Right lobe of liver (tissue), 6 donors: ENCODE data around the gene NDUFS6. TPM values are rescaled to one million over a fixed set of nuclear protein-coding genes. Genes with fewer than 3 reads are reported as not detected.

Experiments used
- ATAC-seq, 4 donors: fragments of 200-7000 bp; cut with Tn5 transposase; one replicate each; pipeline ENCODE4 v1.9.1; 2020; ENCODE audit warnings: mild to moderate bottlenecking in 4 of 4, moderate library complexity in 4 of 4
- DNase-seq, 3 donors: peaks; one replicate each; pipeline ENCODE4 v3.0.0-alpha.2; 2020
- H3K27ac ChIP-seq, 3 donors: fragments of 200-600 bp; one replicate each; pipeline ENCODE4 v1.8.0; 2022
- H3K27me3 ChIP-seq, 2 donors: fragments of 200-600 bp; one replicate each; pipeline ENCODE4 v1.8.0; 2022
- H3K36me3 ChIP-seq, 4 donors: fragments of 200-600 bp; sonication (generic) in 1 of 4; one replicate each; pipeline versions ENCODE4 v1.5.1 to v1.8.0; 2017 to 2022; ENCODE audit warnings: control low read depth in 1 of 4
- H3K4me1 ChIP-seq, 4 donors: fragments of 200-600 bp; sonication (generic) in 1 of 4; one replicate each; pipeline versions ENCODE4 v1.5.1 to v1.8.0; 2017 to 2022; ENCODE audit warnings: control low read depth in 1 of 4
- H3K4me3 ChIP-seq, 3 donors: fragments of 200-600 bp; one replicate each; pipeline ENCODE4 v1.8.0; 2022
- H3K9me3 ChIP-seq, 4 donors: fragments of 200-600 bp; sonication (generic) in 1 of 4; one replicate each; pipeline versions ENCODE4 v1.5.1 to v1.8.0; 2017 to 2022; ENCODE audit warnings: control low read depth in 1 of 4
- POLR2A ChIP-seq: fragments of 450-650 bp; IDR thresholded peaks from one replicate; pipeline ENCODE4 v1.6.1; 2017; ENCODE audit warnings: antibody characterized with exemption, mild to moderate bottlenecking
- WGBS: methylation state at CpG from one replicate; pipeline ENCODE4 v1.1.6; 2018; ENCODE audit warnings: low coverage, low lambda C conversion rate; ENCODE audit not compliant: insufficient coverage; ENCODE audit errors: missing lambda C conversion rate; 5-methylcytosine and 5-hydroxymethylcytosine counted together
- intact Hi-C, 2 donors: fragments of 100-400 bp; cut with DNase I; formaldehyde crosslinking; loops; one replicate each; pipeline versions ENCODE4 v1.11.2 to v1.14.1; 2022
- total RNA-seq, 6 experiments: library from RNA; depleted of rRNA in 2 of 6; stranded (reverse); fragments of >200 nt in 2 of 6; fragmentation: NEBNext Ultra II Directional in 3 of 6; extraction: Animal tissue kit (Norgen Biotek cat#: 25700) in 3 of 6; gene quantifications; one replicate each; pipeline versions ENCODE4 v1.1.0 to v1.2.4, GENCODE V29; 2016 to 2023
- TF ChIP-seq, protein P1 (sequence below), 4 donors: fragments of 200-600 bp in 3 of 4; fragments of 450-650 bp in 1 of 4; IDR thresholded peaks; one replicate each; pipeline versions ENCODE4 v1.5.1 to v1.8.0; 2016 to 2022; ENCODE audit warnings: antibody characterized with exemption in 4 of 4, mild to moderate bottlenecking in 2 of 4
- donor health status: DM: no; HTN: yes; CAD: no.
- donor health status: DM: no; HTN: no; CAD: no.
- donor health status: DM: no; HTN: no; CAD: no.
- donor health status: DM: no; HTN: yes; CAD: no.
- donor health status: DM: no; HTN: yes; CAD: no.

The NDUFS6 gene
- total RNA-seq, 6 experiments from 2014 or later: 16.5 to 57.5 (median 23.7) TPM

DNA sequence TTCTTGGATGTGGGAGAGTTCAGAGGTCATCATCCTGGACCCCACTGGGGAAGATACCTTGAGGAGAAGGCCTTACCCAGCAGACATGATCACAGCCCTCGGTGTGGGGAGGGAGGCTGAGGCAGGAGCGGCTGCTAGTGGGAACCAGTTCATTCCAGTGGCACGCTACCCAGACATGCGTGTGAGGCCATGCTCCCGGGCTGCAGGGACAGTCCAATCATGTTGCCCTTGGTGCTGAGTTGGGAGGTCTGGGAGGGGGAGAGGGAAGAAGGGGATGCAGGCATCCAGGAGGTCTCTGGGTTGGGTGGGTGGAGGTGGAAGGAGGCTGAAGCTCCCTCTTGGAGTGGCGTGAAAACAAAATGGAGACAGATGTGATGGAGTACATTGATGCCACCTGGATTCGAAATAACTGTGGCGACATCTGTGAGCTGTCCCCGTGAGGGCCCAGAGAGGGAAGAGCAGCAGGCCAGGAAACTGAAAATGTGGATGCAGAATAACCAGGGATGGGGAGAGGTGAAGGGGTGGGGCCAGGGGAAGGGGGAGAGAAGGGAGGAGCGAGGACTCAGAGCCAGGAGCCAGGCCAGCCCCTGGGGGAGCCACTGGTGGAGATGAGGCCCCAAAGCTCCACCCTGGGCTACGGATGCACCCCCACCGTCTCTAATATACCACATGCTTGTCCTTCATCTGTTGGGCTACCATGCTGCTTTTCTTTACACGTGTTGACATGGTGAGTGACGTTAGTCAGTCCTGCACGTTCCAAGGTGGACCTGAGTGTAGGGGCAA, 16.2 kb downstream of the NDUFS6 start:
- Histone ChIP-seq H3K9me3 (no peaks in the 10 kb centered on the region), H3K4me3 (no peak overlapping the region), H3K27ac (no peak overlapping the region), H3K4me1 (no peaks in the 10 kb centered on the region), H3K27me3 (no peaks in the 10 kb centered on the region), H3K36me3 (peaks cover 4 to 46% (median 25%) of the 10 kb centered on the region in 4 donors)
- no peak for TF ChIP-seq POLR2A
- TF ChIP-seq, protein P1, sequence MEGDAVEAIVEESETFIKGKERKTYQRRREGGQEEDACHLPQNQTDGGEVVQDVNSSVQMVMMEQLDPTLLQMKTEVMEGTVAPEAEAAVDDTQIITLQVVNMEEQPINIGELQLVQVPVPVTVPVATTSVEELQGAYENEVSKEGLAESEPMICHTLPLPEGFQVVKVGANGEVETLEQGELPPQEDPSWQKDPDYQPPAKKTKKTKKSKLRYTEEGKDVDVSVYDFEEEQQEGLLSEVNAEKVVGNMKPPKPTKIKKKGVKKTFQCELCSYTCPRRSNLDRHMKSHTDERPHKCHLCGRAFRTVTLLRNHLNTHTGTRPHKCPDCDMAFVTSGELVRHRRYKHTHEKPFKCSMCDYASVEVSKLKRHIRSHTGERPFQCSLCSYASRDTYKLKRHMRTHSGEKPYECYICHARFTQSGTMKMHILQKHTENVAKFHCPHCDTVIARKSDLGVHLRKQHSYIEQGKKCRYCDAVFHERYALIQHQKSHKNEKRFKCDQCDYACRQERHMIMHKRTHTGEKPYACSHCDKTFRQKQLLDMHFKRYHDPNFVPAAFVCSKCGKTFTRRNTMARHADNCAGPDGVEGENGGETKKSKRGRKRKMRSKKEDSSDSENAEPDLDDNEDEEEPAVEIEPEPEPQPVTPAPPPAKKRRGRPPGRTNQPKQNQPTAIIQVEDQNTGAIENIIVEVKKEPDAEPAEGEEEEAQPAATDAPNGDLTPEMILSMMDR (IDR thresholded peaks at IDR 0.05): no peak
- WGBS: 82% methylated on average over 8 of the region's 15 CpGs
- ATAC-seq (peak in 1 of 4 donors; percentile 18), DNase-seq (no peak)
- intact Hi-C loops: no loop called here

GRCh38 chr5:1818784-1819183, 17.6 kb downstream of the NDUFS6 start:
- TF ChIP-seq, protein P1 (IDR thresholded peaks at IDR 0.05): no peak
- TF ChIP-seq POLR2A: no peak
- Histone ChIP-seq H3K27me3 (no peaks in the 10 kb centered on the region), H3K9me3 (no peaks in the 10 kb centered on the region), H3K4me1 (no peaks in the 10 kb centered on the region), H3K4me3 (no peak overlapping the region), H3K36me3 (peaks cover 4 to 40% (median 24%) of the 10 kb centered on the region in 4 donors), H3K27ac (no peak overlapping the region)
- intact Hi-C loops: no loop called here
- no peak for DNase-seq
- 94% methylated on average over 5 of the region's 5 CpGs for WGBS
- ATAC-seq: no peak

GRCh38 chr5:1819458-1819857, 18.3 kb downstream of the NDUFS6 start:
- no peaks in the 10 kb centered on the region for H3K27me3 ChIP-seq
- H3K27ac ChIP-seq: no peak overlapping the region
- ATAC-seq: no peak
- no peak for DNase-seq
- intact Hi-C loops: no loop called here
- no peaks in the 10 kb centered on the region for H3K4me1 ChIP-seq
- TF ChIP-seq POLR2A: no peak
- TF ChIP-seq, protein P1 (IDR thresholded peaks at IDR 0.05): no peak
- 68% methylated on average over 2 of the region's 2 CpGs for WGBS
- no peaks in the 10 kb centered on the region for H3K9me3 ChIP-seq
- peaks cover 4 to 33% (median 20%) of the 10 kb centered on the region in 4 donors for H3K36me3 ChIP-seq
- H3K4me3 ChIP-seq: no peak overlapping the region

DNA sequence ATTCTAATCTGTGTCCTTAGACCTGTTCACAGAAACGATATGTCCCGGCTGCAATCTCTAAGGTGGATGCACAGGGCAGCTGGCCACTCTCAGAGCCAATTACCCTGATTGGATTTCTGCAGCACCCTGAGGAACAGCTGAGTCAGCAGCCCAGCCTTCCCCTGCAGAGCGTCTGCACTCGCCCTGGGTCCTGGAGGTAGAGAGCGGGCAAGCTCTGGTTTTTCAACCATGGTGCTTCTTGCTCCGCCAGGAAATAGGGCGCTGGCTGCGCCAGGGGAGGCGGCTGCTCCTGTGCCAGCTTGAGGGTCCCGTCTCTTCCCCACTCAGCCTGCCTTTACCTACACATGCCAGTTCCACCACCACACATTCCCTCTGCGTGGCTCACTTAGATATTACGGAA, 19.2 kb downstream of the NDUFS6 start:
- Histone ChIP-seq H3K9me3 (no peaks in the 10 kb centered on the region), H3K27me3 (no peaks in the 10 kb centered on the region), H3K36me3 (peaks cover 0 to 25% (median 15%) of the 10 kb centered on the region in 4 donors), H3K27ac (no peak overlapping the region), H3K4me1 (no peaks in the 10 kb centered on the region), H3K4me3 (no peak overlapping the region)
- intact Hi-C loops: no loop called here
- peak in 1 of 3 donors; percentile 33 for DNase-seq
- TF ChIP-seq, protein P1 (IDR thresholded peaks at IDR 0.05): no peak
- no peak for TF ChIP-seq POLR2A
- no peak for ATAC-seq
- 93% methylated on average over 9 of the region's 12 CpGs for WGBS
